ENCODE data around the gene ERCC8. TPM values are rescaled to one million over a fixed set of nuclear protein-coding genes. Genes with fewer than 3 reads are reported as not detected.

ERCC8 gene
- total RNA-seq, 1 experiment from 2014 or later: 15.1 TPM

DNA sequence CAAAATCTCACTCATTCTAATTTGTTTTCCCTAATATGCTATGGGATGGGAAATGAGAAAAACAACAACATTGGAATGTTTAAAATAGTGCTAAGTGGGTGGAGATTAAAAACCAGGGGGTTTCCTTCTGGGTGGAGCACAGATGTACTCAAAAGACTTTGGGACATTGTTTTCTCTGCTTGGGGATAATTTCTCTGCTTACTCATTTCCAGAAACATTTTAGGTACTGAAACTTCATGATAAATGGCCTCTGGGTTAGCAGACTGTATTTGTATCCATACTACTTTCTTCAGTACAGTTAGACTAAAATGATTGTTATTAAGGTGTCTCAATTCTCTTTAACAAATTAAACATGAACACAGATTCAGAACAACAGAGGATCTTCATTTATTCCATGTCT, 118.2 kb downstream of the ERCC8 start:
- intact Hi-C loops (cut with micrococcal nuclease): no loop called here
- no peaks in the 10 kb centered on the region for H3K4me1 ChIP-seq (ENCODE audit: control insufficient read depth in 1 of 2, insufficient read depth in 2 of 2, low read length in 2 of 2)
- RAD21 ChIA-PET (ENCODE audit: low non-redundant PET in 1 of 2, low total read pairs in 2 of 2, uncharacterized antibody in 2 of 2, unreplicated experiment in 2 of 2): no interaction called here
- H3K27me3 ChIP-seq (ENCODE audit: insufficient read depth, low read length): no peaks in the 10 kb centered on the region
- peaks cover 12% of the 10 kb centered on the region for H3K79me2 ChIP-seq (ENCODE audit: insufficient read depth, low read length)
- CTCF ChIA-PET: no interaction called here
- no peaks in the 10 kb centered on the region for H3K9me3 ChIP-seq (ENCODE audit: control insufficient read depth in 1 of 2, insufficient read depth in 1 of 2, low read depth in 1 of 2, low read length in 2 of 2)
- no peaks in the 10 kb centered on the region for H3K9me2 ChIP-seq (ENCODE audit: insufficient read depth)
- no peak for ATAC-seq
- H3K4me3 ChIP-seq (replicated peaks in 1 of 2; ENCODE audit: low read depth in 1 of 2, low read length in 2 of 2): no peak overlapping the region
- H4K20me1 ChIP-seq (ENCODE audit: insufficient read depth): no peaks in the 10 kb centered on the region
- no peak for DNase-seq (ENCODE audit: low read depth, low spot score)
- no TSS peak for BruUV-seq (replicated peaks)
- no peak overlapping the region for H3K4me2 ChIP-seq (ENCODE audit: low read length)
- POLR2A ChIA-PET: no interaction called here
- no peak for TF ChIP-seq ELF1 (IDR thresholded peaks at IDR 0.05; ENCODE audit: borderline replicate concordance, low read depth)
- no peak for TF ChIP-seq ZNF274 (IDR thresholded peaks at IDR 0.05; ENCODE audit: low read depth, low read length)
- TF ChIP-seq, protein P1, sequence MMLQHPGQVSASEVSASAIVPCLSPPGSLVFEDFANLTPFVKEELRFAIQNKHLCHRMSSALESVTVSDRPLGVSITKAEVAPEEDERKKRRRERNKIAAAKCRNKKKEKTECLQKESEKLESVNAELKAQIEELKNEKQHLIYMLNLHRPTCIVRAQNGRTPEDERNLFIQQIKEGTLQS (IDR thresholded peaks at IDR 0.05): no peak
- TF ChIP-seq, protein P2, sequence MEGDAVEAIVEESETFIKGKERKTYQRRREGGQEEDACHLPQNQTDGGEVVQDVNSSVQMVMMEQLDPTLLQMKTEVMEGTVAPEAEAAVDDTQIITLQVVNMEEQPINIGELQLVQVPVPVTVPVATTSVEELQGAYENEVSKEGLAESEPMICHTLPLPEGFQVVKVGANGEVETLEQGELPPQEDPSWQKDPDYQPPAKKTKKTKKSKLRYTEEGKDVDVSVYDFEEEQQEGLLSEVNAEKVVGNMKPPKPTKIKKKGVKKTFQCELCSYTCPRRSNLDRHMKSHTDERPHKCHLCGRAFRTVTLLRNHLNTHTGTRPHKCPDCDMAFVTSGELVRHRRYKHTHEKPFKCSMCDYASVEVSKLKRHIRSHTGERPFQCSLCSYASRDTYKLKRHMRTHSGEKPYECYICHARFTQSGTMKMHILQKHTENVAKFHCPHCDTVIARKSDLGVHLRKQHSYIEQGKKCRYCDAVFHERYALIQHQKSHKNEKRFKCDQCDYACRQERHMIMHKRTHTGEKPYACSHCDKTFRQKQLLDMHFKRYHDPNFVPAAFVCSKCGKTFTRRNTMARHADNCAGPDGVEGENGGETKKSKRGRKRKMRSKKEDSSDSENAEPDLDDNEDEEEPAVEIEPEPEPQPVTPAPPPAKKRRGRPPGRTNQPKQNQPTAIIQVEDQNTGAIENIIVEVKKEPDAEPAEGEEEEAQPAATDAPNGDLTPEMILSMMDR (IDR thresholded peaks at IDR 0.05 in 2 of 3, conservative IDR thresholded peaks at IDR 0.05 in 1 of 3; ENCODE audit: borderline replicate concordance in 1 of 3, insufficient read depth in 1 of 3, low read depth in 2 of 3, low read length in 2 of 3): no peak
- TF ChIP-seq RAD21 (IDR thresholded peaks at IDR 0.05; ENCODE audit: low read depth): no peak
- no peak for TF ChIP-seq SP1 (IDR thresholded peaks at IDR 0.05; ENCODE audit: low read depth)
- TF ChIP-seq EGR1 (IDR thresholded peaks at IDR 0.05; ENCODE audit: low read depth): no peak
- no peak overlapping the region for H3K9ac ChIP-seq (ENCODE audit: low read length)
- H2AFZ ChIP-seq (ENCODE audit: low read depth, low read length, poor library complexity, severe bottlenecking): no peak overlapping the region
- H3K36me3 ChIP-seq (ENCODE audit: control insufficient read depth in 1 of 2, insufficient read depth in 2 of 2, low read length in 2 of 2): no peaks in the 10 kb centered on the region
- H3K27ac ChIP-seq (ENCODE audit: low read depth, low read length): no peak overlapping the region

Other genes starting within 250 kb of the ERCC8 start
- 39.7 TPM for gene DEPDC1B, start 244.9 kb downstream of the ERCC8 start, total RNA-seq (2021; ENCODE audit: unreplicated experiment)
- gene ELOVL7, start 100.8 kb downstream of the ERCC8 start, total RNA-seq (2021; ENCODE audit: unreplicated experiment): 20.0 TPM
- 36.9 TPM for gene NDUFAF2, start 135 bp upstream of the ERCC8 start, total RNA-seq (2021; ENCODE audit: unreplicated experiment)
- 83.9 TPM for gene SMIM15, start 217.4 kb upstream of the ERCC8 start, total RNA-seq (2021; ENCODE audit: unreplicated experiment)